Stimulated activated CD8-positive, alpha-beta memory T cell treated with anti-CD3 and anti-CD28 coated beads, Interleukin-15, amount 100 ng/mL, for 4 hours (primary cell): Measurements from ENCODE around the gene ARL14EPL.

ENCODE experiments used
- DNase-seq, 2 donors: peaks; one replicate each; pipeline ENCODE4 v3.0.0-alpha.2; 2020; ENCODE audit warnings: low read depth in 2 of 2

The ARL14EPL gene

DNA sequence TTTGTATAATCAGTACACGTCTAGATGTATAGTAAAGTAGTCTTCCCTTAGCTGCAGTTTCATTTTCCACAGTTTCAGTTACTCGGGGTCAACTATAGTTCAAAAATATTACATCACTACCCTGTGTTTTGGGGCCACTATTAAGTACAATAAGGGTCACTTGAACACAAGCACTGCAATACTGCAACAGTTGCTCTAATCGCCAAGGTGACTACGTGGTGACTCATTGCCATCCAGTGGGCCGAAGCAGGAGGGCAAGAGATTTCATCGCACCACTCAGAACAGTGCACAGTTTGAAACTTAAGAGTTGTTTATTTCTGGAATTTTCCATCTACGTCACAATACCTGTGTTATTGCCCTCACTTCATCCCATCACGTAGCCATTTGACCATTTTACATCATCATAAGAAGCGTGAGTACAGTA is at the start of gene ARL14EPL:
TSS of gene ARL14EPL (plus strand) at position 379 of the 424 bp plus-strand sequence. CDS start 18,994 bp downstream, outside the sequence.
- DNase-seq = no peak

GRCh38 chr5:115983519-115983918 is 48.8 kb upstream of the ARL14EPL start:
- no peak for DNase-seq

DNA sequence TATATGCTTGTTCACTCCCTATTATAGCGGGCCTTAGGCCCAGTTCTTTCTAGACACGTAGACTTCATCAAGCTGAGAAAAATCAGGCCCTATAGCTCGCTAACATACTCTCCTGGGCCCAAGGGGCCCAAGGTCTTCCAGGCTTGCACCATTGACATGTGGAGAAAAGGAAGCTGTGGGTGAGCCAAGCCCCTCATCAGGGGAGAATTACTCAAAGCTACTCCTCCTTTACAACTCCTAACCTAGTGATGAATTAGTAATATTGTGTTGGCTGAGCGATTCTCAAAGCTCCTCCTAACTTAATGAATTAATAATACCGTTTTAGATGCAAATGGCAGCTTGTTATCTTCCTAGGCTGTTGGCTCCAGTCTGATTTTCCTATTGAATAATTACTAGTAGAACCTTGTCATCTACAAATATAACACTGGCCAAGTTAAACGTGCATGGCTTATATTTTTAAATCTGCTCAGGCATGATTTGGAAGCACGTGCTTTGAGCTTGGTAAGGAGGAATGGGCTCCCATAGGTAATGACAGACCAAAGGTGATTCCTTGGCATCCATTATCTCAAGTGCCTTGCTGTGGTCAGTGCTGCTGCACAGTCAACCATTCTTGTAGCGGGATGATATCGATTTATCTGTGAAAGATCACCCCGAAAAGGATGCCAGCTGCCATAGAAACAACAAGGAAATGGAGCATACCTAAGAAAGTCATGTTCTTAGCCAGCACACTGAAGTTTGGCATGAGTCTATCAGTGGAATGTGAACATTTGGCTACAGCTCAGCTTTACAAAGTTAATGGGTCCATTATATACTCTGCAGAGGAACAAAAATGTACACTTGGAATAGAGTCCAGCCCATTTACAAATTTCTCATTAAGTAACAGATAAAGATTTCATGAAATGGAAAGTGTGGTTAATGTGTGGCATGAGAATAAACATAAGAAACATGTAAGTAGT is 46.2 kb upstream of the ARL14EPL start:
- no peak for DNase-seq

DNA sequence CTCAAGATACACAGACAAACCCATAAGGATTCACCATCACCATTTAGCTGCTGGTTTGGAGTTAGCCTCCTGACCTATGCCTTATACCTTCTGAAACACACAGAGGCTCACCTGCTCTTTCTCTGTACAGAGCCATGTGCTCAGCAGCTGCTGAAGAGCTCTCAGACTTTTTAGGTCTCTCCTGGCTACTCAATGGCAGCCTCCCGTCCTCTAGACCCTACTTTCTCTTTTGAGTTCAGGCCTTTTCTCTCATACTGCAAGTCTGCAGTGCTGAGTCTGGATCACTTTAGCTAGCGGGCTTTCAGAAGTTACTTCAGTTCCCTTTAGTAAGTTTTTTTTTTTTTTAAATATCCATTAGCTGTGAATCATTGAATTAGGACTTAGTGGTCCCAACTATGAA is 44.3 kb upstream of the ARL14EPL start:
- no peak for DNase-seq

- DNase-seq = no peak
Measured at GRCh38 chr5:115992848-115993350, 39.4 kb upstream of the ARL14EPL start.

DNA sequence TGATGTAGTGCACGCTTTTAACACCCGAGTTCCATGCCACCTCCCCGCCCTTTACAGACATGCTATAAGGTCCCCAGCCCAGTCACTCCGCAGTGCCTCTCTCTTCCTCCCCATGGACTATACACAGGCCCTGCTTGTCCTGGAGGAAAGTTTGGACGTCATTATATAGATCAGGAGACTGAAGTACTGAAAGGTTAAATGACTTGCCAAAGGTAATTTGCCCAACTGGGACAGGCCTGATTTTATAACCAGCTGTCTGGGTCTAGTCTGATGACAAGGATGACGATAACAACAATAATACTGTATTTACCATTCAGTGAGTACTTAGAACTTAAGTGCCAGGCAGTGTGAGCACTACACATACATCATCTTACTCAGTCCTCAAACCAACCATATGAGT is 36.9 kb upstream of the ARL14EPL start:
- DNase-seq = no peak

- no peak for DNase-seq
Measured at GRCh38 chr5:116002116-116002906, 30.0 kb upstream of the ARL14EPL start.

GRCh38 chr5:116004248-116004647 is 28.0 kb upstream of the ARL14EPL start:
- DNase-seq = no peak

DNA sequence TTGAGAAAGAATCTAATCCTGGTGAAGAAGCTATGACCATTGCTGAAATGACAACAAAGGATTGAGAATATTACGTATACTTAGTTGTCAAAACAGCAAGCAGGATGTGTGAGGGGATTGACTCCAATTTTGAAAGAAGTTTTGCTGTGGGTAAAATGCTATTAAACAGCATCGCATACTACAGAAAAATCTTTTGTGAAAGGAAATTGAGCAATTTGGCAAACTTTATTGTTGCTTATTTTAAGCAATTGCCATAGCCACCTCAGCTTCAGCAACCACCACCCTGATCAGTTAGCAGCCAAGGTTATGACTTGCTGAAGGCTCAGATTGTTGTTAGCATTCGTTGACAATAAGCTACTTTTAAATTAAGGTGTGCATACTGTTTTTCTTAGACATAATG is 22.5 kb upstream of the ARL14EPL start:
- no peak for DNase-seq

- no peak for DNase-seq
Measured at GRCh38 chr5:116011046-116011445, 21.2 kb upstream of the ARL14EPL start.

DNA sequence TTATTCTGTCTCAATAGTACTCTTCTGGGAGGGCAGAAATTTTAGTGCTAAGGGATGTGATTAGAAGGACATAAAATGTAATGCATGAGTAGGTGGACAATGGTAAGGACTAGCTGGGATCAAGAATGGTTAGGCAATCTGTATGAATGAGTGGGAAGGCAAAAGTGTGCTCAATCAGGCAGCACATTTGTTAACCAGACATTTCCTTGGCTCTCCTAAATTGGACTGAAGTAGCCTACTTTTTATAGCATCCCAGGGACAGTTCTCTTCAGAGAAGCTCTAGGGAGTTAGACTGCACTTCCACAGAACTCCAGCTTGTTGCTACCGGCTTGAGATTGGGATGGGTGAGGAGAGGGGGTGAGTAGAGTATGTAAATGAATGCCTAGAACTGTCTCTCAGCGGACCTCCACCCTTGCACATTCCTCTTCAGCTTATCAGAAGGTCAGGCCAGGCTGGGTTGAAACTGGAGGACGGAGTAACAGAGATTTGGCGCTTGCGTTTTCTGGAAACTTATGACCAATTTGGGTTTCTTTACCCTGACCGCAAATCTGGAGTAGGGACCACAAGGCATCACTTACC is 19.0 kb upstream of the ARL14EPL start:
- no peak for DNase-seq

GRCh38 chr5:116013936-116014335 is 18.3 kb upstream of the ARL14EPL start:
- DNase-seq = no peak

GRCh38 chr5:116023619-116024018 is 8.7 kb upstream of the ARL14EPL start:
- no peak for DNase-seq

DNA sequence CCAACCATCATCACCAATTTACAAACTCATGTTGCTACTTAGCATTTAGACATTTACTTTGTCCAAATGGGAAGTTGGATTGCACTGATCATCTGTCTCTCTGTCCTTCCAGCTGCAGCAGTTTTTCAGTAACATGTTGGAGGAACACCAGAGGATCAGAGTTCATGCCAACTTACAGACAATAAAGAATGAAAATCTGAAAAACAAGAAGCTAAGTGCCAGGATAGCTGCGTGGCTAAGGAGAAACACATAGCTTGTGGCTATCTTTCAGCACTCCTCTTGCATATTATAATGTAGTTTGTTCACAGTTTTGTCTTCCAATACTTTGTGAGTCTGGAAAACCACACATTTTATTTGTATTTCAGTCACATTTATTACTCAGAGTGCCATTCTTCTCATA is 6.4 kb upstream of the ARL14EPL start:
- DNase-seq = no peak

- DNase-seq = no peak
Measured at GRCh38 chr5:116032991-116033390, 719 bp downstream of the ARL14EPL start.

DNA sequence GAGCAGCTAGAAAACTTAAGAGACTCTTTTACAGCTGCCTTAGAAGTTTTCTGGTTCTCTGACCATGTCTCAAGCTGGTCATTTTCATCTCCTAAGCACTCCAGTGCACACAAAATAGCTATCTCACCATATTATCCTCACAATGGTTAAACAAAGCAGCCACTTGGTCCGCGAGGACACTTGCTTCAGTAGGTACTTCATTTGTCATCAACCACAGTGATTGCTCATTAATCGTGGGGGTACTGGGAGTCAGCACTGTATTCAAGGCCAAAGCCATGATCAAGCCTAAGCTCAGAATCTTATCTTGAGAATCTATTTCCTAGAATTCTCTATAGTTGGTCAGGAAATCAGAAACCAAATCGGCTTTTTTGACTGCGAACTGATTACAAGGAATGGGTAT is 2.9 kb downstream of the ARL14EPL start:
- DNase-seq = no peak

GRCh38 chr5:116037236-116037822 is 5.1 kb downstream of the ARL14EPL start:
- no peak for DNase-seq

GRCh38 chr5:116038817-116039216 is 6.5 kb downstream of the ARL14EPL start:
- DNase-seq = no peak

DNA sequence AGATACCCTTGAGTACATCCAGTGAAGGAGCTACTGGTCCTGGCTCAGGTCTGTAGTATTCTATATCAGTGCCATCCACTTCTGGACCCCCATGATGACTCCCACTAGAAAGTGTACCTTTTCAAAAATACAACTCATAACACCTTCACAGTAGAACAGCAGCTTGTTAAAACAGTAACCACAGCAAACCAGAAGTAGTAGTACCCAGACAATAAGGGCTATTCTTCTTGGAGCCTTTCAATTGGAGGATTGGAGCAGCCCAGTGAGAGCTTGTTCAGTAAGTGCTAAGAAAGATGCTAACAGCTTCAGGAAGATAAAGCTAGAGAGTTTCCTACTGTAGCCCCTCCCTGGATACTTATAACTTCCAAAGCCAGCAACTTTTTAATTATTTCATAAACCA is 10.1 kb downstream of the ARL14EPL start:
- no peak for DNase-seq

DNA sequence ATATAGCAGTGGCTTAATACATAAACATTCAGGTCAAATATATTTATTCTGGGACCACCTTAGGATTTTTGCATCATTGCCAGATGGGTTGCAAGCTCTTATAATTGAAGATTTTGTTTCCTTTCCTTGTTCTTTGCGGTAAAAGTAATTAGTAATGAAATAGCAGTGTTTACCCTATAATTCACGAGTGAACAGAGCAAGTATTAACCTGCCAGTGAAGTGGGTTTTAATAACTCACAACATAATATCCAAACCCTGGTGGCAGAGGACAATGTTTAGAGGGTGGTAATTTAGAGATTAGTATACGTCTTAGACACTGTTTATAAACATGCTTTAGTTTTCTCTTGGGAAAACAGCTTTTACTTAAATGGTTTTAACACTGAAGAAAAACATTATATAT is 11.8 kb downstream of the ARL14EPL start:
- DNase-seq = no peak

DNA sequence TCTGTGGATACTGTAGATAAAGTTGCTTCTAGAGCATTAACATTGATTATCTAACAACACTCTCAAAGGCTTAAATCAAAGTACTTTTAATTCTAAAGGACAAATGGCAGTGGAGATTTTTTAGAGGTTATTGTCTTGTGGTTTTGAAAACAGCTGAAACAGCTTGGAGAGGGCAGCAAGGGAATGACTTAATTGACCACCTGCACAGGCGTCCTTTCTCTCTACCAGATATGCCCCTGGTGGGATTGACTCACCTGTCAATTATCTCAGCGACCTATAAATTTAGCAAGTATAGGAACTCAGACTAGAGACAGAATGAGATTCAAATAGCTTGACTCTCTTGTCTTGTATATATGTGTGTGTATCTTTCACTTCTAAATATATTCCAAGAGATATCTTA is 13.5 kb downstream of the ARL14EPL start:
- DNase-seq = no peak

GRCh38 chr5:116046261-116046660 is 14.0 kb downstream of the ARL14EPL start:
- DNase-seq = no peak
